Fibroblast of pulmonary artery (primary cell): ENCODE data around the gene SIK3.
A peak's percentile ranks its signal among the peaks of the same experiment; 100 is the strongest.

Experiments used
- DNase-seq: peaks from one replicate; pipeline ENCODE4 v3.0.0-alpha.2; 2010; ENCODE audit warnings: low read depth
- H3K4me3 ChIP-seq: replicated peaks from 2 replicates; pipeline ENCODE4 v1.5.1; 2011; ENCODE audit warnings: low read depth, mild to moderate bottlenecking, control low read depth, low read length, moderate library complexity
- CTCF ChIP-seq: IDR thresholded peaks from 2 replicates; pipeline ENCODE4 v1.5.1; 2011; ENCODE audit warnings: mild to moderate bottlenecking, control low read depth, low read length, inconsistent platforms; ENCODE audit errors: missing control alignments

Gene SIK3

GRCh38 chr11:116930177-116930576, 168.1 kb downstream of the SIK3 start:
- peak; percentile 57 for DNase-seq
- TF ChIP-seq CTCF = no peak
- peak overlapping the region; percentile 29 for H3K4me3 ChIP-seq

- no peak for TF ChIP-seq CTCF
- DNase-seq = peak; percentile 35
- peak overlapping the region; percentile 29 for H3K4me3 ChIP-seq
Measured at GRCh38 chr11:116929414-116930090, 168.7 kb downstream of the SIK3 start.

- no peak for TF ChIP-seq CTCF
- no peak overlapping the region for H3K4me3 ChIP-seq
- DNase-seq = no peak
Measured at GRCh38 chr11:116928845-116929244, 169.4 kb downstream of the SIK3 start.

- no peak for DNase-seq
- no peak overlapping the region for H3K4me3 ChIP-seq
- TF ChIP-seq CTCF = no peak
Measured at GRCh38 chr11:116928102-116928777, 170.0 kb downstream of the SIK3 start.

GRCh38 chr11:116927163-116927974, 170.9 kb downstream of the SIK3 start:
- DNase-seq = no peak
- TF ChIP-seq CTCF = peak; percentile 37

GRCh38 chr11:116925050-116925449, 173.2 kb downstream of the SIK3 start:
- TF ChIP-seq CTCF = no peak
- H3K4me3 ChIP-seq = no peak overlapping the region
- no peak for DNase-seq

More at GRCh38 chr11:116927163-116927974, 170.9 kb downstream of the SIK3 start:
- no peak overlapping the region for H3K4me3 ChIP-seq
